NCI-H146 (cell line): ENCODE measurements around the gene DNM3.

Experiments
- DNase-seq: peaks from one replicate; lab custom pipeline; 2025; lab: John Stamatoyannopoulos, UW

Gene DNM3

DNA sequence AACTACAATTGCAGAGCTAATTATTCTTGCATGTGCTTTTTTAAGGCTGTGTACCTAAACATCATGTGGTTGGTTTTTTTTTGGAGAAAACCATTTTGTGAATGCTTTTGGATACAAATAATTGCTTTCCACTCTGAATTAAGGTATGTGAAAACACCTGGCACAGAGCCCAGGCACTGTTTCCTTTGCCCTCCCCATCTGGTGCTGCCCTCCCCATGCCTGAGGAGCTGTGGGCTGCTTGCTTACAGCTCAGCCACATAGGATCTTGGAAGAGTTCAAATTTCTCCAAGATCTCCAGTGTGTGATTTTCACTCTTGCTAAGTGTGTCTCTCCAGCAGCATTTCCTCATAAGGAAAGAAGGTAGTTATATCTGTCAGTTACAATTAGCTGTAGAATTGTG is 27.8 kb downstream of the DNM3 start:
- DNase-seq = no peak

GRCh38 chr1:171871848-171872247 is 30.6 kb downstream of the DNM3 start:
- no peak for DNase-seq

GRCh38 chr1:171872430-171872829 is 31.1 kb downstream of the DNM3 start:
- DNase-seq = no peak

GRCh38 chr1:171873664-171874063 is 32.4 kb downstream of the DNM3 start:
- DNase-seq = no peak

- DNase-seq = peak; percentile 5
These were observed 36.4 kb downstream of the DNM3 start for GRCh38 chr1:171877701-171878100.

DNA sequence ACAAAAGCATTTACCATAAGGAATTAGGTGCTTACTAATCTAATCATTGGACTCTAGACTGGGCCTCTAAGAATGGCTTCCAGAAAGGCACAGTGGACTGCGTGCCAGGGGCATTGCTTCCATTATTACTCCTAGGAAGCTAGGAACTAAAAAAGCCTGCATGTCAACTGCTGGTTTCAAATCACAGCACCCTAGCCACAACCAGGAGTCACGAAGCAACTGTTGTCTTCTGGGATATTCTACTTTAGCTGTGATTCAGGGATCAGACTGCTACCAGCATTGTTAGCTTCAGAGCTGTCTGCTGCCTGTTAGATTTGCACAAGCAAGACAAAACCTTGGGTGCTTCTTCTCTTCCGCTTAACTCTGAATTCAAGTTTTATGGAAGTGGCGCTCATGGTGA is 38.3 kb downstream of the DNM3 start:
- DNase-seq = no peak

DNA sequence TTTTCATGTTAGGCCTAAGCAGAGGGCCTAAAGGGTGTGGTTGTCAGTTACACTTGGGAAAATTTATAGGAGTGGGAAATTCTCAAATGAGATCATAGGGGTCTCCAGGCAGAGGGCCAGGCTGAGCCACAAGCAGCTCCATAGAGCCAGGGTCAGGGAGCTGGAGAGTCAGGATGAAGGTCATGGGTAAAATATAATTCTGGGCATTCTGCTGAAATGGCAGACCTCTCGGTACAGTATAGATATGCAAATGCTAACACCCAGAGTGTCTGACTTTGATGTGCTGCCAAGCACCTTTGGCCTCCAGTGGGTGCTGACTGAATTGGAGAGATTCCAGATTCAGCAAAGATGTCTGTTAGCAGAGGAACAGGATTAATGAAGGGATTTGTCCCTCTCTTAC is 40.1 kb downstream of the DNM3 start:
- DNase-seq = no peak

GRCh38 chr1:171883849-171884248 is 42.6 kb downstream of the DNM3 start:
- DNase-seq = no peak

- DNase-seq = no peak
These were observed 43.2 kb downstream of the DNM3 start for GRCh38 chr1:171884475-171884874.

- DNase-seq = no peak
These were observed 48.8 kb downstream of the DNM3 start for GRCh38 chr1:171890131-171890530.

GRCh38 chr1:171896936-171897703 is 55.8 kb downstream of the DNM3 start:
- DNase-seq = no peak

DNA sequence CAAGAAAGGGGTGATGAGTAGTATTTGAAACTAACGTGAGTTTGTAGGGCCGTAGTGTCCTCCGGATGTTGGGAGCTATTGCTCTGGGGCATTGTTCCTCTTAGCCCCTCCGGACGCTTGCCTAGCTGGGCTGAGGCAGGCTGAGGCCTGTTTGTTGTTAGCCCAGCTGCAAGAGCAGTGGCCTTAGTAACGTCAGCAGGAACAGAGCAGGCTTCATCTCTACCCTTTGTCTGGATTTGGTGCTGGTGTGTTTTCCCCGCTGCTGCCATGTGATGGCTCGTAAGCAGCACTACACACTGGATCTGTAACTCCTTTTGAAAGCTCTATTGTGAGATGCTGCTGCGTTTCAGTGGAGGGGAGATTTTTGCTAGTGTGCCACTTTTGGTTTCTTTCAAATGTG is 57.6 kb downstream of the DNM3 start:
- peak; percentile 95 for DNase-seq

DNA sequence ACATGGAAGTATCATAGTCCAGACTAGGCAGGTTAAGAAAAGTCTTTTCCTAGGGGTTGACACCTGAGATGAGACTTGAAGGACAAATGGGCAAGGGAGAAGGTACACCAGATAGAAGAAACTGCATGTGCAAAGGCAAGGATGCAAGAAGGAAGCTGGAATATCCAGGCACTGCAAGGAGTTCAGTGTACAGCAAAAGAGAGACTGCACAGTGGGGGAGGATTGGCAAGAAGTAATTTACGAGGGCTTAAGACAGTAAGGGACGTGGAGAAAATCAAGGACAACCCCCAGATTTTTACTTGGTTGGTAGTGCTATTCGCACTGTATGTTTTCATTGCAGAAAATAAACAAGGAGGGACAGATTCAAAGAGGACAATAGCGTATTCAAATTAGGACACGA is 58.5 kb downstream of the DNM3 start:
- DNase-seq = peak; percentile 18

- no peak for DNase-seq
These were observed 59.9 kb downstream of the DNM3 start for GRCh38 chr1:171901245-171901644.

DNA sequence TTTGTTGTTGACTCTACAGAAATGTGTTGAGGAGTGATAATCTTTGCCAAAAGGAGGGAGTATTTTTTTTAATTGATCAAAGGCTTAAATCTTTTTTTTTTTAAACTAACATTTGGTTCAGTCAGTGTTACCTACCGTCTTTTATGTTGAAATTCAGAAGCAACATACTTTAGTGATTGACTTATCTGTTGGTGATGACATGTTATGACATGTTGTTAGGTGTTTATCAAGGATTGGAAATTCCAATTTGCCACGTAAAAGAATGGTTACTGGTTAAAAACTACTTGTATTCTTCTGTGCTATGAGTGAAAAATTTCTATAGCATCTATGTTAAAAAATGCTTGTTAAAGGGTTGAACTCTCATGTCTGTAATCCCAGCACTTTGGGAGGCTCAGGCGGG is 61.2 kb downstream of the DNM3 start:
- DNase-seq = no peak

DNA sequence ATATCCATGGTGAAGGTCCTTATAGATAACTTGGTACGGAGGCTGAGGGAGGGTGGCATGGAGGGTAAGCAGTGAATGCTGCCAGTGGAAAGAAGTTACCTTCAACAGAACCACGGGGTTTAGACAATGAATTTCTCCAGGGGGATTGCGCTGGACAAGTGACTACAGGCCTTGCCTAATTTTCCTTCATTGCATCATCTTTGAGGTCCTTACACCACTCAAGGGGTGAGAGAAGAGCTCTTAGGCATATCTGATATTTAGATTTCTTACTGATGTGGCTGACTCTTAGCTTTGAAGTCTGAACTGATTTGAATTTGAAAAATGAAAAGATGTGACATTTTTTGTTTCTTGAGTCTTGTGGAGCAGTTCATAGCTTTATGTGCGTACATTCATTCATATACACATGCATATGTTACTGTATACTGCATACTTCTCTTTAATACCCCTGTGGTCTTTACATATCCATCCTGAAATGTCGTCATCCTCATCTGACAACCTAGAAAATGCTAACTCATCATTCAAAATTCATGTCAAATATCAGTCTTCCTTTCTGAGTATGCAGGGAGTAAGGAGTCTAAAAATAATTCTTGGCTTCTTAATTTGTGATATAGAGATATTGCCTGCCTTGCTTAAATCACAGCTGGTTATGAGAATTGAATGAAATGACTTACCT is 63.6 kb downstream of the DNM3 start:
- DNase-seq = no peak

GRCh38 chr1:171909711-171910110 is 68.4 kb downstream of the DNM3 start:
- peak; percentile 49 for DNase-seq

DNA sequence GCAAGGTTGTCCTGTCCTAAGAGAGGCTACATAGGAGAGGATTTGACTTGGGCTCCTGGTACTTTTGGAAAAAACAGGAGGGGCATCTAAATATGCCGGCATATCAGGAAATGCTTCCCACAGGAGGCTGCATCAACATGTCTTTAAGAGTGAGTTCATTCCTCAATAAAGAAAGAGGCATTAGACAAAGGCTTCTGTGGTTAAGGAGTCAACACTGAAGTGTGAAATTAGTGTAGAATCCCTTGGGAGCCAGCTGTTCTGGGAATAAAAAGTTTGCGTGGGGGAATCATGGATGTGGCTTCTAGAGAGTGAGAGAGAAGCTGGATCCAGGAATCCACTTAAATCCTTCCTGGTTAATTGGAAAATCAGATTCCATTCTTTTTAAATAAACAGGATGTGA is 69.5 kb downstream of the DNM3 start:
- DNase-seq = no peak

- DNase-seq = no peak
These were observed 70.2 kb downstream of the DNM3 start for GRCh38 chr1:171911506-171911905.

GRCh38 chr1:171912509-171913175 is 71.3 kb downstream of the DNM3 start:
- DNase-seq = no peak

DNA sequence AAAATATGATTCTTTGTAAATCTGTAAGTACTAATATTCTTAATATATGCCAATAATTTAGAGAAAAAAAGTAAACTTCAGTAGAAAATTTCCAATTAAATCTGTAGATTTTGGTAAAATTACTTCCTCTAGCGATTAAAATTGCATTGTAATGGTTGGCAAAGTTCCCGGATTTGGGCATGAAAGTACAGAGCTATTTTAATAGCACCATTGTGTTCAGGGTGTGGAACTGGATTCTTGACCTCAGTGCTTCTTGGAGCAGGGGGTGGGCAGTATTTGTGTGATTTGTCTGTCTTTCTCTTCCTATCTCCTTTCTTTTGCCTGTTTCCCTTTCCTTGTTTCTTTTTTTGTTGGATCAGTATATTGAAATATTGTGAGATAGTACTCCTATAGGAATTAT is 72.1 kb downstream of the DNM3 start:
- DNase-seq = no peak

DNA sequence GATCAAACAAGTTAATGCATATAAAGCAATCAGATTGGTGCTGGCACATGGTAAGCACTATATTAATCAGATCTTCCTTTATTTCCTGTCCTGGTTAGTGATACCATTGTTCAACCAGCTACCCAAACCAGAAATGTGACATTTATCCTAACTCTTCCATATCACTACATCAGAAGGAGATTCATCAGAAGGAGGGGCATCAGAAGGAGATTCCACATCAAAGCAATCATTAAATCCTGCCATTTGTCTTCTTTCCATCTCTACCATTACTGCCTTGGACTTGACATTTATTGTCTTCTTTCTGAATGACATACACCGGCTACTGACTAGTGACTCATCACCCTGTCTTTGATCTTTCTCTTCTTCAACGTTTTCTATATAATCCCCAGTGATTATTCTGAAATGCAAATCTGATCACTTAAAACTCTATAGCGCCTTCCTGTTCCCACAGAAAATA is 75.0 kb downstream of the DNM3 start:
- DNase-seq = no peak

DNA sequence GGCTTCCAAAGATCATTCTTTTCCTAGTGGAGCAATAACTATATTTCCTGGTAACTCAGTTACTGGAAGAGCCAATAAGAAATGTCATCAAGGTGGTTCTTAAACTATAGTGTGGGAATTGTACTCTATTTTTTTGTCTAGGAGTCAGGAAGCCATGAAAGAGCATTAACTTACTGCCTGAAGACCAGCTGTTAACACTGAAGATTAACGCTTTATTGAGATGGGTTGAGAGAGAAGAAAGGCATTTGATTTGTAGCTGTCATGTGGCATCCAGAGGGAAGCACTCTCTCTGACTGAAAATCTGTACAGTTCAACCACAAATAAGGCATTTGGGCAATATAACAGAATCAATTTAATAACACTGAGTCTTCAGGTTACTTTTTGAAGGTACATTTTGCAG is 76.0 kb downstream of the DNM3 start:
- DNase-seq = no peak
